CD4-positive, alpha-beta T cell (primary cell): ENCODE measurements around the gene C2orf92. TPM values are rescaled to one million over a fixed set of nuclear protein-coding genes. Genes with fewer than 3 reads are reported as not detected.

ENCODE experiments used
- ATAC-seq: fragments of 200-7000 bp; cut with Tn5 transposase; one replicate; pipeline ENCODE4 v1.10.0; 2022; ENCODE audit warnings: mild to moderate bottlenecking; ENCODE audit not compliant: poor library complexity
- CTCF ChIA-PET: fragments of 350-600 bp; sonication (Branson Sonifier 250); formaldehyde crosslinking; loops from one replicate; lab custom pipeline; 2021; ENCODE audit warnings: antibody characterized with exemption, inconsistent platforms; lab: Charles Lee
- POLR2A ChIA-PET: fragments of 350-600 bp; sonication (Branson Sonifier 250); formaldehyde crosslinking; loops from one replicate; lab custom pipeline; 2021; ENCODE audit warnings: antibody characterized with exemption, inconsistent platforms; lab: Charles Lee
- DNase-seq, 14 experiments: peaks; one replicate each; pipeline ENCODE4 v3.0.0-alpha.2; 2013 to 2020; ENCODE audit warnings: mixed read lengths in 2 of 14
- H3K27ac ChIP-seq, 2 donors: one replicate each; pipeline versions ENCODE4 v1.5.1 to v1.7.0; 2013; ENCODE audit warnings: low read length in 2 of 2, low read depth in 1 of 2, mild to moderate bottlenecking in 1 of 2
- H3K27me3 ChIP-seq, 2 experiments: 1 replicate in 1 of 2; 2 replicates in 1 of 2; pipeline versions ENCODE4 v1.6.1 to v1.7.0; 2013; ENCODE audit warnings: low read length in 2 of 2, control low read depth in 1 of 2, mild to moderate bottlenecking in 1 of 2, moderate library complexity in 1 of 2; ENCODE audit not compliant: insufficient read depth in 2 of 2, control insufficient read depth in 1 of 2
- H3K36me3 ChIP-seq: one replicate; pipeline ENCODE4 v1.6.1; 2013; ENCODE audit warnings: low read length, control low read depth; ENCODE audit not compliant: insufficient read depth
- H3K4me1 ChIP-seq: one replicate; pipeline ENCODE4 v1.6.1; 2013; ENCODE audit warnings: low read length, control low read depth; ENCODE audit not compliant: insufficient read depth
- H3K4me3 ChIP-seq: one replicate; pipeline ENCODE4 v1.5.1; 2013; ENCODE audit warnings: mild to moderate bottlenecking, low read length, moderate library complexity
- H3K9me3 ChIP-seq, 2 experiments: 1 replicate in 1 of 2; 2 replicates in 1 of 2; pipeline versions ENCODE4 v1.6.1 to v1.7.0; 2013; ENCODE audit warnings: low read length in 2 of 2, mild to moderate bottlenecking in 2 of 2, control low read depth in 1 of 2, moderate library complexity in 1 of 2; ENCODE audit not compliant: control insufficient read depth in 1 of 2, insufficient read depth in 1 of 2
- H3K27ac Mint-ChIP-seq: one replicate; pipeline ENCODE4 v1.8.0; 2020; ENCODE audit warnings: mixed read lengths
- H3K27me3 Mint-ChIP-seq: one replicate; pipeline ENCODE4 v1.8.0; 2021; ENCODE audit warnings: mixed read lengths
- H3K36me3 Mint-ChIP-seq: one replicate; pipeline ENCODE4 v1.8.0; 2021; ENCODE audit warnings: low read depth, mixed read lengths
- H3K4me1 Mint-ChIP-seq: one replicate; pipeline ENCODE4 v1.8.0; 2021; ENCODE audit warnings: low read depth, mixed read lengths
- H3K4me3 Mint-ChIP-seq: one replicate; pipeline ENCODE4 v1.8.0; 2020; ENCODE audit warnings: mild to moderate bottlenecking, mixed read lengths
- H3K9me3 Mint-ChIP-seq: one replicate; pipeline ENCODE4 v1.8.0; 2020; ENCODE audit warnings: mixed read lengths
- intact Hi-C, 2 experiments: fragments of 100-400 bp; cut with DNase I in 1 of 2; cut with micrococcal nuclease in 1 of 2; formaldehyde crosslinking; loops; one replicate each; pipeline versions ENCODE4 v1.15.1 to v1.9.0; 2023 to 2025; cut with DNase I, micrococcal nuclease
- total RNA-seq, 174 experiments: library from RNA in 2 of 174; stranded (reverse) in 2 of 174; gene quantifications; one replicate each; pipeline ENCODE4 v1.2.3 and lab custom pipeline; 2021 to 2026
- TF ChIP-seq, protein P1 (sequence below): fragments of 200-600 bp; IDR thresholded peaks from one replicate; pipeline ENCODE4 v1.8.0; 2022; ENCODE audit warnings: antibody characterized with exemption, mild to moderate bottlenecking

C2orf92 gene
- total RNA-seq, 2 experiments from 2014 or later = 12.4 to 13.4 TPM

DNA sequence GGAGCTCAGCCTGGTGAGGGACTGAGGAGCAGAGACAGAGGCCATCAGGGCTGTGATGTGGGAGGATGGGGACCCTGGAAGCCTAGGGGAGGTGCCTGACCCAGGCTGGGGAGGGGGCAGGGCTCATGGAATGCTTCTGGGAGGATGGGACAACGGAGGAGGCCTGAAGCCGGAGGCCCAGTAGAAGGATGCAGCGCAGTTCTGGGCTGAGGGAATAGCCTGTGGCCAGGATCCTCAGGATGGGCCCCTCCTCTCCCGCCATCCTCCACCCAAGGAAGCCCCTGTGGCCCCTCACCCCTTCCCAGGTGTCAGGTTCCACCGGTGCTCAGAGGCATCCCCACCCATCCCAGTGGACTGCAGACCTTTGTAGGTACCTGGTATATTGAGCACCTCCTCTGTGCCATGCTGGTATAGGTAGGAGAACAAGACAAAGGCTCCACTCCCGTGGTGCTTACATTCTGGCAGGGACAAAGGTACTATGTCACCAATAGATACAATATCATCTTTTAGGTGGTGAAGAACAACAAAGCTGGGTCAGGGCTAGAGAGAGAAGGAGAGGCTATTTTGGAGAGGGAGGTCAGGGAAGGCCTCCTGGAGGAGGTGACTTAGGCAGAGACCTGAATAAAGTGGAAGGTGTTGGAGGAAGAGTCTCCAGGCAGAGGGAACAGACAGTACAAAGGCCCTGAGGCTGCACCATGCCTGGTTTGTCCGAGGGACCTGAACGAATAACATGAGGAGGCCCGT is 46.6 kb downstream of the C2orf92 start:
- Mint-ChIP-seq H3K4me1 (peaks cover 95% of the 10 kb centered on the region), H3K4me3 (peak overlapping the region; percentile 99), H3K9me3 (no peaks in the 10 kb centered on the region), H3K36me3 (peaks cover 76% of the 10 kb centered on the region), H3K27me3 (no peaks in the 10 kb centered on the region), H3K27ac (peak overlapping the region; percentile 98)
- ATAC-seq (no peak), DNase-seq (peak in 3 of 14 experiments; percentile 3 to 30 (median 5))
- TF ChIP-seq, protein P1, sequence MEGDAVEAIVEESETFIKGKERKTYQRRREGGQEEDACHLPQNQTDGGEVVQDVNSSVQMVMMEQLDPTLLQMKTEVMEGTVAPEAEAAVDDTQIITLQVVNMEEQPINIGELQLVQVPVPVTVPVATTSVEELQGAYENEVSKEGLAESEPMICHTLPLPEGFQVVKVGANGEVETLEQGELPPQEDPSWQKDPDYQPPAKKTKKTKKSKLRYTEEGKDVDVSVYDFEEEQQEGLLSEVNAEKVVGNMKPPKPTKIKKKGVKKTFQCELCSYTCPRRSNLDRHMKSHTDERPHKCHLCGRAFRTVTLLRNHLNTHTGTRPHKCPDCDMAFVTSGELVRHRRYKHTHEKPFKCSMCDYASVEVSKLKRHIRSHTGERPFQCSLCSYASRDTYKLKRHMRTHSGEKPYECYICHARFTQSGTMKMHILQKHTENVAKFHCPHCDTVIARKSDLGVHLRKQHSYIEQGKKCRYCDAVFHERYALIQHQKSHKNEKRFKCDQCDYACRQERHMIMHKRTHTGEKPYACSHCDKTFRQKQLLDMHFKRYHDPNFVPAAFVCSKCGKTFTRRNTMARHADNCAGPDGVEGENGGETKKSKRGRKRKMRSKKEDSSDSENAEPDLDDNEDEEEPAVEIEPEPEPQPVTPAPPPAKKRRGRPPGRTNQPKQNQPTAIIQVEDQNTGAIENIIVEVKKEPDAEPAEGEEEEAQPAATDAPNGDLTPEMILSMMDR = no peak
- Histone ChIP-seq H3K9me3 (no peaks in the 10 kb centered on the region), H3K27me3 (no peaks in the 10 kb centered on the region), H3K4me1 (peaks cover 97% of the 10 kb centered on the region), H3K4me3 (peak overlapping the region; percentile 76), H3K27ac (peak overlapping the region; percentile 75 to 88), H3K36me3 (peaks cover 46% of the 10 kb centered on the region)
- intact Hi-C loops = loop anchor here in 1 of 2 experiments (10.0 kb wide), 2 partner anchors 279 to 1109 kb away; partner anchors contain the start of gene TMEM131
- ChIA-PET CTCF (interaction anchor here (1.2 kb wide), 1 partner anchor 8 kb away, joined by 3 read pairs; no protein-coding TSS in a partner anchor), POLR2A (interaction anchor here (2.6 to 3.4 kb wide), 3 partner anchors 24 to 70 kb away, joined by 10 to 20 read pairs (median 14); partner anchors contain the start of genes ACTR1B and COX5B)

DNA sequence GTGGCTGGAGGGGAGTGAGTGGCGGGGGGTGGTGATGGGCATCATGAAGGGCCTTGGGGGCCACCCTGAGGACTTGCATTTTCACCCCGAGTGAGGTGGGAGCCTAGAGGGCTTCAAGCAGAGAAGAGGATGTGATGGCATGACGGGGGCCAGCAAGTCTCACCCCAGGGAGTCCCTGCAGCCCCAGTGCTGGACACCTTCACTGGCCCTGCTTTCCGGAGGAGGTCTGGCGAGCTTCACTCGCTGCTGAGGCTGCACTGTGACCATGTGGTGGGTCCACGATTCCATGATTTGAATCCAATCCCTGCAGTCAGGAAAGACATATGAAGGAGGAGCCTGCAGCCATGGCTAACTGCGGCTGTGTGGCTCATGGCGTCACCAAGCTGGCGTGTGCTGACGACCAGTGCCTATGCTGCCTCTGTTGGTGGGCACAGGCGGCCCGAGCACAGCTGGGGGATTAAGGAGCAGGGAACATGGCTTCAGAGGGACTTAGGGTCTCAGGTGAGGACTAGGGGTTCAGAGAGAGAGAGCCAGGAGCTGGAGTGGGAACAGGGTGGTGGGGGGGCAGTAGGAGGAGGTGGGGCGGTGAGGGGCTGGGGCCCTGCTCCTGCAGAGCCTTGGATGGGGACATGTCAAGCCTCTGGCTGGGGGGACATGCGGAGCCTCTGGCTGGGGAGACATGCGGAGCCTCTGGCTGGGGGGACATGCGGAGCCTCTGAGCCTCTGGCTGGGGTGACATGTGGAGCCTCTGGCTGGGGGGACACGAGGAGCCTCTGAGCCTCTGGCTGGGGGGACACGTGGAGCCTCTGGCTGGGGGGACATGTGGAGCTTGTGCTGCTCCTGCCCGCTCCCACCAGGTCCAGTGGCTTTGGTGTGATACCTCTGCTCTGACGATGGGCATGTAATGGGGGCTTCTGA is 47.4 kb downstream of the C2orf92 start:
- Mint-ChIP-seq H3K9me3 (no peaks in the 10 kb centered on the region), H3K4me1 (peaks cover 93% of the 10 kb centered on the region), H3K27ac (peak overlapping the region; percentile 98), H3K36me3 (peaks cover 78% of the 10 kb centered on the region), H3K4me3 (peak overlapping the region; percentile 99), H3K27me3 (no peaks in the 10 kb centered on the region)
- TF ChIP-seq, protein P1 = no peak
- intact Hi-C loops = loop anchor here in 1 of 2 experiments (10.0 kb wide), 2 partner anchors 278 to 1108 kb away; partner anchors contain the start of gene TMEM131
- CTCF ChIA-PET = interaction anchor here (0.7 to 1.7 kb wide), 3 partner anchors 9 to 126 kb away, joined by 3 to 7 read pairs (median 3); no protein-coding TSS in a partner anchor
- Histone ChIP-seq H3K9me3 (no peaks in the 10 kb centered on the region), H3K4me3 (peak overlapping the region; percentile 76), H3K4me1 (peaks cover 96% of the 10 kb centered on the region), H3K36me3 (peaks cover 50% of the 10 kb centered on the region), H3K27me3 (no peaks in the 10 kb centered on the region), H3K27ac (peak overlapping the region; percentile 75 to 88)
- POLR2A ChIA-PET = interaction anchor here (2.6 to 3.4 kb wide), 3 partner anchors 24 to 71 kb away, joined by 10 to 20 read pairs (median 14); partner anchors contain the start of genes ACTR1B and COX5B
- ATAC-seq (no peak), DNase-seq (peak in 4 of 14 experiments; percentile 4 to 34 (median 26))

DNA sequence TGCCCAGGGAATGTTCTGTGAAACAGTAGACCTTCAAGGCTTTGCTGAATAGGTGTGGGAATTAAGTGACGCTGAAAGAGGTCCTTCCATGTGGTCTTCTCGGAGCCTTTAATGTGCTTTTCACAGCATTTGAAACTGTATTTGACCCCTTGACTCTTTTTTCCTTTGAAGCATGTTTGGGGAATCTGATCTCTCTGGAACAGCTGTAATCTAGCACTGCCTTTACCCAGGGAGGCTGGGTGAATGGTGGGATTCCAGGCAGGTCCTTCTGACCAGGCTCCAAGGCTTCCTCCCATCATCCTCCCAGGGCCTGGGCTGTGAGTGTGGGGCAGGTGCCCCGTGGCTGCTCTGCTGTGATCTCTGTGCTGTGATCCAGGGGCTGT is 48.1 kb downstream of the C2orf92 start:
- peaks cover 95% of the 10 kb centered on the region for H3K4me1 ChIP-seq
- ATAC-seq (no peak), DNase-seq (peak in 2 of 14 experiments; percentile 8 to 31)
- peaks cover 56% of the 10 kb centered on the region for H3K36me3 ChIP-seq
- peak overlapping the region; percentile 98 for H3K27ac Mint-ChIP-seq
- no peaks in the 10 kb centered on the region for H3K9me3 Mint-ChIP-seq
- peak overlapping the region; percentile 89 for H3K4me3 Mint-ChIP-seq
- no peaks in the 10 kb centered on the region for H3K9me3 ChIP-seq
- no peaks in the 10 kb centered on the region for H3K27me3 Mint-ChIP-seq
- H3K4me3 ChIP-seq = peak overlapping the region; percentile 76
- H3K4me1 Mint-ChIP-seq = peaks cover 92% of the 10 kb centered on the region
- intact Hi-C loops = loop anchor here in 1 of 2 experiments (10.0 kb wide), 2 partner anchors 277 to 1107 kb away; partner anchors contain the start of gene TMEM131
- peaks cover 84% of the 10 kb centered on the region for H3K36me3 Mint-ChIP-seq
- POLR2A ChIA-PET = interaction anchor here (1.0 to 3.4 kb wide), 8 partner anchors 8 to 72 kb away, joined by 3 to 20 read pairs (median 8); partner anchors contain the start of genes ACTR1B and COX5B
- no peaks in the 10 kb centered on the region for H3K27me3 ChIP-seq
- peak overlapping the region; percentile 75 to 88 for H3K27ac ChIP-seq
- CTCF ChIA-PET = interaction anchor here (0.7 to 2.0 kb wide), 6 partner anchors 10 to 127 kb away, joined by 3 to 13 read pairs (median 4); no protein-coding TSS in a partner anchor
- TF ChIP-seq, protein P1 = no peak
